Measurements from ENCODE around the gene ZNF555.

The ZNF555 gene

DNA sequence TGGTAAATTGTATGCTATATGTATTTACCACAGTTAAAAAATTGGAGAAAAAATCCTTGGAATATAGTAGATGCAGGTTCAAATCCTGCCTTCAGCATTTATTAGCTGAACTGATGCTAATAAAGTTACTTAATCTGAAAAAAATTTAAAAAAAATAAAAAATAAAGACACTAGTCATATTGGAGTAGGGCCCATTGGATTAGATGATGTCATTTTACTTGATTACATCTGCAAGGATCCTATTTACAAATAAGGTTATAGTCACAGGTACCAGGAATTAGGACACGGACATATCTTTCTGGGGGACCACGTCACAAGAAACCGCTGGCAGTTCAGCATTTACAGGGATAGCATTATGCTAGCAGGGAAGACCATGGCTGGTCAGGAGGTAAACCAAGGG, 6.2 kb downstream of the ZNF555 start:
- no peak for ATAC-seq
- no peak for TF ChIP-seq ZFP30 (CRISPR knock-in tag; IDR thresholded peaks at IDR 0.05)
- no peak for TF ChIP-seq TOX (CRISPR knock-in tag; IDR thresholded peaks at IDR 0.05; ENCODE audit: borderline replicate concordance)
- TF ChIP-seq, protein P1, sequence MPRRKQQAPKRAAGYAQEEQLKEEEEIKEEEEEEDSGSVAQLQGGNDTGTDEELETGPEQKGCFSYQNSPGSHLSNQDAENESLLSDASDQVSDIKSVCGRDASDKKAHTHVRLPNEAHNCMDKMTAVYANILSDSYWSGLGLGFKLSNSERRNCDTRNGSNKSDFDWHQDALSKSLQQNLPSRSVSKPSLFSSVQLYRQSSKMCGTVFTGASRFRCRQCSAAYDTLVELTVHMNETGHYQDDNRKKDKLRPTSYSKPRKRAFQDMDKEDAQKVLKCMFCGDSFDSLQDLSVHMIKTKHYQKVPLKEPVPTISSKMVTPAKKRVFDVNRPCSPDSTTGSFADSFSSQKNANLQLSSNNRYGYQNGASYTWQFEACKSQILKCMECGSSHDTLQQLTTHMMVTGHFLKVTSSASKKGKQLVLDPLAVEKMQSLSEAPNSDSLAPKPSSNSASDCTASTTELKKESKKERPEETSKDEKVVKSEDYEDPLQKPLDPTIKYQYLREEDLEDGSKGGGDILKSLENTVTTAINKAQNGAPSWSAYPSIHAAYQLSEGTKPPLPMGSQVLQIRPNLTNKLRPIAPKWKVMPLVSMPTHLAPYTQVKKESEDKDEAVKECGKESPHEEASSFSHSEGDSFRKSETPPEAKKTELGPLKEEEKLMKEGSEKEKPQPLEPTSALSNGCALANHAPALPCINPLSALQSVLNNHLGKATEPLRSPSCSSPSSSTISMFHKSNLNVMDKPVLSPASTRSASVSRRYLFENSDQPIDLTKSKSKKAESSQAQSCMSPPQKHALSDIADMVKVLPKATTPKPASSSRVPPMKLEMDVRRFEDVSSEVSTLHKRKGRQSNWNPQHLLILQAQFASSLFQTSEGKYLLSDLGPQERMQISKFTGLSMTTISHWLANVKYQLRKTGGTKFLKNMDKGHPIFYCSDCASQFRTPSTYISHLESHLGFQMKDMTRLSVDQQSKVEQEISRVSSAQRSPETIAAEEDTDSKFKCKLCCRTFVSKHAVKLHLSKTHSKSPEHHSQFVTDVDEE (CRISPR knock-in tag; IDR thresholded peaks at IDR 0.05) = no peak
- no peak for TF ChIP-seq ISL1 (CRISPR knock-in tag; IDR thresholded peaks at IDR 0.05)
- no peak for TF ChIP-seq ZFP3 (CRISPR knock-in tag; IDR thresholded peaks at IDR 0.05)
- TF ChIP-seq, protein P2, sequence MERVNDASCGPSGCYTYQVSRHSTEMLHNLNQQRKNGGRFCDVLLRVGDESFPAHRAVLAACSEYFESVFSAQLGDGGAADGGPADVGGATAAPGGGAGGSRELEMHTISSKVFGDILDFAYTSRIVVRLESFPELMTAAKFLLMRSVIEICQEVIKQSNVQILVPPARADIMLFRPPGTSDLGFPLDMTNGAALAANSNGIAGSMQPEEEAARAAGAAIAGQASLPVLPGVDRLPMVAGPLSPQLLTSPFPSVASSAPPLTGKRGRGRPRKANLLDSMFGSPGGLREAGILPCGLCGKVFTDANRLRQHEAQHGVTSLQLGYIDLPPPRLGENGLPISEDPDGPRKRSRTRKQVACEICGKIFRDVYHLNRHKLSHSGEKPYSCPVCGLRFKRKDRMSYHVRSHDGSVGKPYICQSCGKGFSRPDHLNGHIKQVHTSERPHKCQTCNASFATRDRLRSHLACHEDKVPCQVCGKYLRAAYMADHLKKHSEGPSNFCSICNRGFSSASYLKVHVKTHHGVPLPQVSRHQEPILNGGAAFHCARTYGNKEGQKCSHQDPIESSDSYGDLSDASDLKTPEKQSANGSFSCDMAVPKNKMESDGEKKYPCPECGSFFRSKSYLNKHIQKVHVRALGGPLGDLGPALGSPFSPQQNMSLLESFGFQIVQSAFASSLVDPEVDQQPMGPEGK (CRISPR knock-in tag; IDR thresholded peaks at IDR 0.05; ENCODE audit: borderline replicate concordance) = no peak
- TF ChIP-seq PPARA (CRISPR knock-in tag; IDR thresholded peaks at IDR 0.05; ENCODE audit: borderline replicate concordance) = no peak
- TF ChIP-seq, protein P3, sequence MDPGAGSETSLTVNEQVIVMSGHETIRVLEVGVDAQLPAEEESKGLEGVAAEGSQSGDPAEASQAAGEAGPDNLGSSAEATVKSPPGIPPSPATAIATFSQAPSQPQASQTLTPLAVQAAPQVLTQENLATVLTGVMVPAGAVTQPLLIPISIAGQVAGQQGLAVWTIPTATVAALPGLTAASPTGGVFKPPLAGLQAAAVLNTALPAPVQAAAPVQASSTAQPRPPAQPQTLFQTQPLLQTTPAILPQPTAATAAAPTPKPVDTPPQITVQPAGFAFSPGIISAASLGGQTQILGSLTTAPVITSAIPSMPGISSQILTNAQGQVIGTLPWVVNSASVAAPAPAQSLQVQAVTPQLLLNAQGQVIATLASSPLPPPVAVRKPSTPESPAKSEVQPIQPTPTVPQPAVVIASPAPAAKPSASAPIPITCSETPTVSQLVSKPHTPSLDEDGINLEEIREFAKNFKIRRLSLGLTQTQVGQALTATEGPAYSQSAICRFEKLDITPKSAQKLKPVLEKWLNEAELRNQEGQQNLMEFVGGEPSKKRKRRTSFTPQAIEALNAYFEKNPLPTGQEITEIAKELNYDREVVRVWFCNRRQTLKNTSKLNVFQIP (CRISPR knock-in tag; IDR thresholded peaks at IDR 0.05; ENCODE audit: borderline replicate concordance, low read depth) = no peak
- no peak for TF ChIP-seq OSR1 (CRISPR knock-in tag; IDR thresholded peaks at IDR 0.05)
- TF ChIP-seq BACH2 (CRISPR knock-in tag; IDR thresholded peaks at IDR 0.05; ENCODE audit: borderline replicate concordance) = no peak
- no peak for TF ChIP-seq CSDC2 (CRISPR knock-in tag; IDR thresholded peaks at IDR 0.05)
- TF ChIP-seq GLIS3 (CRISPR knock-in tag; IDR thresholded peaks at IDR 0.05) = no peak
- TF ChIP-seq, protein P4, sequence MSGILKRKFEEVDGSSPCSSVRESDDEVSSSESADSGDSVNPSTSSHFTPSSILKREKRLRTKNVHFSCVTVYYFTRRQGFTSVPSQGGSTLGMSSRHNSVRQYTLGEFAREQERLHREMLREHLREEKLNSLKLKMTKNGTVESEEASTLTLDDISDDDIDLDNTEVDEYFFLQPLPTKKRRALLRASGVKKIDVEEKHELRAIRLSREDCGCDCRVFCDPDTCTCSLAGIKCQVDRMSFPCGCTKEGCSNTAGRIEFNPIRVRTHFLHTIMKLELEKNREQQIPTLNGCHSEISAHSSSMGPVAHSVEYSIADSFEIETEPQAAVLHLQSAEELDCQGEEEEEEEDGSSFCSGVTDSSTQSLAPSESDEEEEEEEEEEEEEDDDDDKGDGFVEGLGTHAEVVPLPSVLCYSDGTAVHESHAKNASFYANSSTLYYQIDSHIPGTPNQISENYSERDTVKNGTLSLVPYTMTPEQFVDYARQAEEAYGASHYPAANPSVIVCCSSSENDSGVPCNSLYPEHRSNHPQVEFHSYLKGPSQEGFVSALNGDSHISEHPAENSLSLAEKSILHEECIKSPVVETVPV (CRISPR knock-in tag; IDR thresholded peaks at IDR 0.05) = no peak

DNA sequence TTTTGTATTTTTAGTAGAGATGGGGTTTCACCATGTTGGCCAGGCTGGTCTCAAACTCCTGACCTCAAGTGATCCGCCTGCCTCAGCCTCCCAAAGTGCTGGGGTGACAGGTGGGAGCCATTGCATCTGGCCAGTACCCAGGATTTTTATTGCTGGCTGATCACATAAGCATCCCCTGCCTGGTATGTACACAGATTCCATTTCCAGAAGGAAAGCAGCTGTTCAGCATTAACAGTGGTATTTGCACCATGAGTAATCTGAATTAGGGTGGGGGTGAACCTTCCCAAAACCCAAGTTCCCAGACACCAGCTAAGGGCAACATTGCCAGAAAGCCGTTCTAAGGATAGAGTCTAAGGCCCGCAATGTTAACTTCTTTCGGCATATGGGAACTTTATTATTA, 7.3 kb downstream of the ZNF555 start:
- no peak for ATAC-seq
- TF ChIP-seq, protein P2 (CRISPR knock-in tag; IDR thresholded peaks at IDR 0.05; ENCODE audit: borderline replicate concordance) = no peak
- TF ChIP-seq ESRRG (CRISPR knock-in tag; IDR thresholded peaks at IDR 0.05) = no peak
- TF ChIP-seq, protein P3 (CRISPR knock-in tag; IDR thresholded peaks at IDR 0.05; ENCODE audit: borderline replicate concordance, low read depth) = no peak

DNA sequence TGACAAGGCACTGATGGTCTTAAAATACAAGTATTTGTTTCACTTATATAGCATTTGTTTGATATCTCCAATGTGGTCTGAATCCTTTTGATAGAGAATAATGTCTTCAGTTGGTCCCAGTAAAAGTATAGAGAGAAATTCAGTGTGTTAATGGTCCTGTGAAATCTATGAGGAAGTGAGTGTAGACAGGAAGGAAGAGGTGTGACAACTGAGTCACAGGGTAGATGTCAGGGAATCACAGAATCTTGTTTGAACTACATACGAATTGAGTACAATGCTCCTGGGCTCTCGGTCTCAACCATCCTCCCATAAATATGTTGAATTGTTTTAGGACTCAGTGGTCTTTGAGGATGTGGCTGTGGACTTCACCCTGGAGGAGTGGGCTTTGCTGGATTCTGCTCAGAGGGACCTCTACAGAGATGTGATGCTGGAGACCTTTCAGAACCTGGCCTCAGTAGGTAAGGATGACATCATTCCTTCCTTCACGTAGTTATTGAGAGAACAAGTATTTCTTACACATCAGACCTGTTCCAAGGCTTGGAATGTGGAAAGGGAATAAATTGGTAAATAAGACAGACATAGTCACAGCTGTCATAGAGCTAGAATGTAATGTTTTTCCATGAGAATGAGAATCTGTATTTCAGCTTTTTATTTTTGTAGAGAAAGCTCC, 9.1 kb downstream of the ZNF555 start:
- no peak for TF ChIP-seq OSR1 (CRISPR knock-in tag; IDR thresholded peaks at IDR 0.05)
- no peak for TF ChIP-seq TOX (CRISPR knock-in tag; IDR thresholded peaks at IDR 0.05; ENCODE audit: borderline replicate concordance)
- no peak for TF ChIP-seq GLIS3 (CRISPR knock-in tag; IDR thresholded peaks at IDR 0.05)
- no peak for TF ChIP-seq ZFP3 (CRISPR knock-in tag; IDR thresholded peaks at IDR 0.05)

DNA sequence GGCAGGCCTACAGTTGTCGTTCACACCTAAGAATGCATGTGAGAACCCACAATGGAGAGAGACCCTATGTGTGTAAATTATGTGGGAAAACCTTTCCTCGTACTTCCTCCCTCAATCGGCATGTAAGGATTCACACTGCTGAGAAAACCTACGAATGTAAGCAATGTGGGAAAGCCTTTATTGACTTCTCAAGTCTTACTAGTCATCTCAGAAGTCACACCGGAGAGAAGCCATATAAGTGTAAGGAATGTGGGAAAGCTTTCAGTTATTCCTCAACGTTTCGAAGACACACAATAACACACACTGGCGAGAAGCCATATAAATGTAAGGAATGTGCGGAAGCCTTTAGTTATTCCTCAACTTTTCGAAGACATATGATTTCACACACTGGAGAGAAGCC, 11.3 kb downstream of the ZNF555 start:
- TF ChIP-seq ZFP3 (CRISPR knock-in tag; IDR thresholded peaks at IDR 0.05) = no peak
- TF ChIP-seq, protein P2 (CRISPR knock-in tag; IDR thresholded peaks at IDR 0.05; ENCODE audit: borderline replicate concordance) = no peak
- TF ChIP-seq, protein P3 (CRISPR knock-in tag; IDR thresholded peaks at IDR 0.05; ENCODE audit: borderline replicate concordance, low read depth) = no peak
- TF ChIP-seq TCF4 (CRISPR knock-in tag; IDR thresholded peaks at IDR 0.05; ENCODE audit: borderline replicate concordance) = no peak
- ATAC-seq = no peak

More for the DNA sequence above, 9.1 kb downstream of the ZNF555 start:
- ATAC-seq = no peak
